ENCODE measurements around the gene SLC22A31.

SLC22A31 gene

DNA sequence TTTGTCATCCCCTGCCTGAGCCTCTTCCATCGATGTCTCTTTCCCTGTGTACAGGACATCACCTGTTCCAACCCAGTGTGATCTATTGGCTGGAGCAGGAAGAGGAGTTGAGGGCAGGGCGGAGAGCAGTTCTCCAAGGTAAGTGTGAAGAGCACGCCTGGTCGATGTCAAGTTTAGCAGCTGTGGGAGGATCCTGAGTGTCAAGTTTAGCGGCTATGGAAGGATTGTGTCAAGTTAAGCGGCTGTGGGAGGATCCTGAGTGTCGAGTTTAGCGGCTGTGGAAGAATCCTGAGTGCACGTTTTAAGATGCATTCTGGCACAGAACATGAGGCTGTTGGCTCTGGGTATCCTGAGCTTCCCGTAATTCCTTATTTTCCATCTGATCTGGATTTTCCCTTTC, 24.3 kb upstream of the SLC22A31 start:
- TF ChIP-seq, protein P1, sequence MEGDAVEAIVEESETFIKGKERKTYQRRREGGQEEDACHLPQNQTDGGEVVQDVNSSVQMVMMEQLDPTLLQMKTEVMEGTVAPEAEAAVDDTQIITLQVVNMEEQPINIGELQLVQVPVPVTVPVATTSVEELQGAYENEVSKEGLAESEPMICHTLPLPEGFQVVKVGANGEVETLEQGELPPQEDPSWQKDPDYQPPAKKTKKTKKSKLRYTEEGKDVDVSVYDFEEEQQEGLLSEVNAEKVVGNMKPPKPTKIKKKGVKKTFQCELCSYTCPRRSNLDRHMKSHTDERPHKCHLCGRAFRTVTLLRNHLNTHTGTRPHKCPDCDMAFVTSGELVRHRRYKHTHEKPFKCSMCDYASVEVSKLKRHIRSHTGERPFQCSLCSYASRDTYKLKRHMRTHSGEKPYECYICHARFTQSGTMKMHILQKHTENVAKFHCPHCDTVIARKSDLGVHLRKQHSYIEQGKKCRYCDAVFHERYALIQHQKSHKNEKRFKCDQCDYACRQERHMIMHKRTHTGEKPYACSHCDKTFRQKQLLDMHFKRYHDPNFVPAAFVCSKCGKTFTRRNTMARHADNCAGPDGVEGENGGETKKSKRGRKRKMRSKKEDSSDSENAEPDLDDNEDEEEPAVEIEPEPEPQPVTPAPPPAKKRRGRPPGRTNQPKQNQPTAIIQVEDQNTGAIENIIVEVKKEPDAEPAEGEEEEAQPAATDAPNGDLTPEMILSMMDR (IDR thresholded peaks at IDR 0.05; ENCODE audit: low read depth, low read length) = no peak
- H3K4me3 ChIP-seq (ENCODE audit: low read depth, low read length) = no peak overlapping the region

DNA sequence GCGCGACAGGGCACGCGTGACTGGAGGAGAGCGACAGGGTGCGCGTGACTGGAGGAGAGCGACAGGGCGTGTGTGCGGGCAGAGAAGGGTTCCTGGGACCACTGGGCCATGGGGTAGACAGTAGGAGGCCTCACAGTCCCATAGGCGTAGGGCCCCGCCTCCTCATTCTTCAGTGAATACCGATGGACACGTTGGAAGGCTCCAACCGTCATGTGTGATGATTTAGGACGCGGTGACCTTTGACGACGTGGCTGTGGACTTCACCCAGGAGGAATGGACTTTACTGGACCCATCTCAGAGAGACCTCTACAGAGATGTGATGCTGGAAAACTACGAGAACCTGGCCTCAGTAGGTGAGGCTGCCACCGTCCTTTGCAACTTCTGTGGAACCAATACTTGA, 22.6 kb upstream of the SLC22A31 start:
- TF ChIP-seq, protein P1 (IDR thresholded peaks at IDR 0.05; ENCODE audit: low read depth, low read length) = no peak

DNA sequence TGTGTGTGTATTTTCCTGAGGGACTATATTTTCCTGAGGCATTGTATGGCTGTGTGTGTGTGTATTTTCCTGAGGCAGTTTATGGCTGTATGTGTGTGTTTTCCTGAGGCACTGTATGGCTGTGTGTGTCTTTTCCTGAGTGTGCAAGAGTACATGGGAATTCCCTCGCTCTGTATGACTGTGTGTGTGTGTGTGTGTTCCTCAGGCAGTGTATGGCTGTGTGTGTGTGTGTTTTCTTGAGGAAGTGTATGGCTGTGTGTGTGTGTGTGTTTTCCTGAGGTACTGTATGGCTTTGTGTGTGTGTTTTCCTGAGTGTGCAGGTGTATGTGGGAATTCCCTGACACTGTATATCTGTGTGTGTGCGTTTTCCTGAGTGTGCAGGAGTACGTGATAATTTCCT, 21.3 kb upstream of the SLC22A31 start:
- TF ChIP-seq, protein P1 (IDR thresholded peaks at IDR 0.05; ENCODE audit: low read depth, low read length) = no peak
- H3K4me3 ChIP-seq (ENCODE audit: low read depth, low read length) = no peak overlapping the region

More for the DNA sequence above, 22.6 kb upstream of the SLC22A31 start:
- no peak overlapping the region for H3K4me3 ChIP-seq (ENCODE audit: low read depth, low read length)

DNA sequence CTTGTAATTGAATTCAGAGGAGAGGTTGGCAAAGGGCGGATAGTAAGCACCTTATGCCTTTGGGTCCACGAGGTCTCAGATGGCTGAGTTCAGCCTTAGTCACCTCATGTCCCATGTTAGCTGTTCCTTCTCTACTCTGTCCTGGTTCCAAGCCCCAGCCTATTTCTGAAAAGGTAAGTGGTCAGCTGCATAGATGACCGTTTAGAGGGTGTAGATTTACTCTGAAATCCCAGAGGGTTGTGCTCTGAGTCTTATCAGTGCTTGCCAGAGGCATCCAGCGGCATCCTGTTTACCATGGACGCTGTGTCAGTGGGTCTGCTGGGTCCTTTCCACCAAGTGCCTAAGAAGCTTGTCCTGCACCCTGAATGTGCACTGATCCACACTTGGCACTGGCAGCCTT, 19.0 kb upstream of the SLC22A31 start:
- TF ChIP-seq, protein P1 (IDR thresholded peaks at IDR 0.05; ENCODE audit: low read depth, low read length) = no peak
- H3K4me3 ChIP-seq (ENCODE audit: low read depth, low read length) = no peak overlapping the region

DNA sequence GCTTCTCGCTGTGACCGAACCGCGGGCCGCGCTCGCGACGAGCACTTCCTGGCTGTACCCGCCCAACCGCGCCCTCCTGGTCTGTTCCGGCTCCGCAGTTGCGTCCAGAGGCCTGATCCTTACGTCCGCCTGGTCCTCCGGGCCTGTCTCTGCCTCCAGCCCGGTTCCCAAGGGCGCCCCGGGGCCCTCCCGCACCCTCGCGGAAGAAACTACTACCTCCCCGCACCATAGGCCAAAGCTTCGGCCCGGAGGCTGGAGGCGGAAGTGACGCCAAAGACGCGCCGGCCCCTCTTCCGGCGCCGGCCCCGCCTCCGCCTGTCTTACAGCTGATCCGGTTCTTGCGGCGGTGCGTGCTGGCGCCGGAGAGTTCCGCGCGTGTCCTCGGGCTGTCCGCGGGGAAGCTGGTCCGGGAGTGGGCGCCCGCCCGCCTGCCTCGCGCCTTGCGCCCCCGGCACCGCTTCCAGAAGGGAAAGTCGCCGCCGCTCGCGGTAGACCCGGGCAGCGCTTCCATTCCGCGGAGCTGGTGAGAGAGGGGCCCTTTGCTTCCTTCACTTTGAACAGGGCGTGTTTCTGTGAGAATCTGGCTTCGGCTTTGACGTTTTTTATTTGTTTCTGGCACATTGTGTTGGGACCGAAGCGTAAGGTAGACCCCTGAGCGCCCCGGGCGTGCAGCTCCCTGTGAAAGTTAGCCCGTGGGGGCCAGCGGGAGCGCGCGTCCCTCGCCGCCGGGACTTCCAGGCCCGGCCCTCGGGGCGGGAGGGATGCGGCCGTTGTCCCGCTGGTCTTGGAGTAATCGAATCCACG, 17.3 kb upstream of the SLC22A31 start, which contains the start of gene ZNF778:
Gene ZNF778, plus strand, starts transcription at position 316 of the 804 bp plus-strand sequence. CDS start 3,425 bp downstream, outside the sequence.
- TF ChIP-seq, protein P1 (IDR thresholded peaks at IDR 0.05; ENCODE audit: low read depth, low read length) = no peak
- peak within 1 kb of the TSS; percentile 96 for H3K4me3 ChIP-seq (ENCODE audit: low read depth, low read length)

DNA sequence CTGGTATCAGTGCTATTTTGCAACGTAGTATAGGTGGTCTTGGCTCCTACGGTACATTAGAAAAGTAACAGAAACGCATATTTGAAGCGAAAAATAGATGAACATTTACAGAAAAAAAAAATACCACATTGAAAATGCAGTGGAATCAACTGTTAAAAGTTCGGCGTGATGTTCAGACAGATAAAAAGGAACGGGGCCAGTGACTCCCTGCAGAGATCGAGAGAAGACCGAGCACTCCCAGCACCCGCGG, 16.7 kb upstream of the SLC22A31 start:
- TF ChIP-seq, protein P1 (IDR thresholded peaks at IDR 0.05; ENCODE audit: low read depth, low read length) = no peak
- H3K4me3 ChIP-seq (ENCODE audit: low read depth, low read length) = peak overlapping the region; percentile 96

DNA sequence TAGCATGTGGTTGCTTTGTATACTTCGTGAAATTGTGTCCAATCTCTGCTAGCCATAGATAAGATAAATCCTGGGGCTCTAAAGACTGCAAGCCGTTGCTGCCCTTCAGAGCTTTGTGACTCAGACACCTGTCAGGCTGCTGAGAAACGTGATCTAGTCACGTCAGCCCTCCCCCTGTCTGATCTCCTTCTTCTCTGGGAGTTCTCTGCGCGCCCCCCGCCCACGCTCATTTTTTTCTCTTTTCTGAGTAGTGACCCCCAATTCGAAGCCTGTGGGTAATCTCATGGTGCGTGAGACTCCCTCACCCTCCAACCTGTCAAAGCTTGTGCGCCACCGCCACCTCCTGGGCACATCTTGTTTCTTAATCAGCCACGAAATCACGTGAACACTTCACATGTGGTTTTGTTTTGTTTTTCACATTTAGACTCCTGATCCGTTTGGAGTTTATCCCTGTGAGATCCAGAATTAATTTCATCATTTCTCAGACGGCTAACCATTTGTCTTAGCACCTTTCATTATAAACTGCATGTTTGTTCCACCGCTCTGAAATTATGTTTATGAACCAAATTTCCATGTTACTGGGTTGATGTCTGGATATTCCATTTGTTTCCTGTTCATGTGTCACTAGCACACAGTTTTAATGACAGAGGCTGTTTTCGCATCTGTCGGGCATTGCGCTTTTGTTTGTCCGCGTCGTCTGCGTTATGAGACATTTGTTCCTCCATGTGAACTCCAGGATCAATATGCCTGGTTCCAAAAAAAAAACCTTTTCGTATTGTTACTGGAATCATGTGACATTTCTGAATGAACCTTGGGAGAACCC, 16.2 kb upstream of the SLC22A31 start:
- TF ChIP-seq, protein P1 (IDR thresholded peaks at IDR 0.05; ENCODE audit: low read depth, low read length) = peak; percentile 50
- H3K4me3 ChIP-seq (ENCODE audit: low read depth, low read length) = peak overlapping the region; percentile 96

All from WI38 (cell line).